ENCODE measurements around the gene PPP6R3. TPM values are rescaled to one million over a fixed set of nuclear protein-coding genes. Genes with fewer than 3 reads are reported as not detected.
"Not testable (repeated sequence)": the region's sequence is repeated elsewhere in the genome, so short reads cannot be mapped to it uniquely, and the experiment has no call there.

Gene PPP6R3
- total RNA-seq, 2 experiments from 2014 or later, result 84.7 to 87.0 TPM

GRCh38 chr11:68438658-68439259 lies 21.8 kb upstream of the PPP6R3 start:
- intact Hi-C loops (cut with micrococcal nuclease), result no loop called here
- Mint-ChIP-seq H3K4me3 (no peak overlapping the region), H3K27me3 (ENCODE audit: low read depth) (no peaks in the 10 kb centered on the region), H3K9me3 (no peaks in the 10 kb centered on the region), H3K27ac (no peak overlapping the region), H3K36me3 (ENCODE audit: low read depth) (no peaks in the 10 kb centered on the region), H3K4me1 (ENCODE audit: low read depth) (no peaks in the 10 kb centered on the region)
- no peak for DNase-seq
- CTCF ChIA-PET, result interaction anchor here (0.6 kb wide), 1 partner anchor 1227 kb away, joined by 4 read pairs; no protein-coding TSS in a partner anchor

- Mint-ChIP-seq H3K27me3 (ENCODE audit: low read depth) (no peaks in the 10 kb centered on the region), H3K36me3 (ENCODE audit: low read depth) (no peaks in the 10 kb centered on the region), H3K4me3 (no peak overlapping the region), H3K27ac (no peak overlapping the region), H3K9me3 (no peaks in the 10 kb centered on the region), H3K4me1 (ENCODE audit: low read depth) (no peaks in the 10 kb centered on the region)
- CTCF ChIA-PET, result no interaction called here
- no peak for DNase-seq
- intact Hi-C loops (cut with micrococcal nuclease), result no loop called here
Measured at GRCh38 chr11:68439355-68440065, 21.0 kb upstream of the PPP6R3 start.

GRCh38 chr11:68440224-68440623 lies 20.3 kb upstream of the PPP6R3 start:
- CTCF ChIA-PET, result no interaction called here
- no peaks in the 10 kb centered on the region for H3K27me3 Mint-ChIP-seq (ENCODE audit: low read depth)
- H3K36me3 Mint-ChIP-seq (ENCODE audit: low read depth), result no peaks in the 10 kb centered on the region
- H3K9me3 Mint-ChIP-seq, result no peaks in the 10 kb centered on the region
- H3K4me3 Mint-ChIP-seq, result no peak overlapping the region
- intact Hi-C loops (cut with micrococcal nuclease), result no loop called here
- H3K27ac Mint-ChIP-seq, result no peak overlapping the region
- DNase-seq, result no peak
- no peaks in the 10 kb centered on the region for H3K4me1 Mint-ChIP-seq (ENCODE audit: low read depth)

DNA sequence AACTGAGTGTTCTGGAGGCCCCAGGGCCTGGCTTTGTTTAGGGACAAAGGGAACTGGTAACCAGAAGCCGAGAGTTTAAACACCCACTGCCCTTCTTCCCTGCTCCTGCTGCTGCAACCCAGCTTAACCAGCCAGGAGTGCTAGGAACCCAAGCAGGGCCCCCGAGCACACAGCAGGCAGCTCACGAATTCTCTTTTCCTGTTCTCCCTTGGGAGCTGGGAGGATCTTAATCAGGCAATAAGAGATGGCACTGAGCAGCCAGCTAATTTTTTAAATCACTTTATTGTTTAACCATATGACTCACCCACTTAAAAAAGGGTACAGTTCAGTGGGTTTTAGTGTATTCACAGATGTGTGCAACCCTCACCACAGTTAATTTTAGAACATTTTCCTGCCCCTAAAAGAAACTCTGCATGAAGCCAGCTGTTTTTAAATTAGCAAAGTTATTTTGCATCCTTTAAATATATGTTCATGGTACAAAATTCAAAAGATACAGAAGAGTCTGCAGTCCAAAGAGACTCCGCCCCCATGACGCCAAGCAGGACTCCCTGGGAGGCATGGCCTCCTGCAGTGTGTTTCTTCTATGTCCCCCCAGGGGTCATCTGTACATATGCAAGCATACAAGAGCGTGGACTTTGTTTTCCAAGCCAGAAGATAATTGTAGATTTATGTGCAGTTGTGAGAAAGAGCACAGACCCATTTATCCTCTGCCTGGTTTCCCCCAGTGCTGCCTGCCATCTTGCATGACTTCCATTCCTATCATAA lies 18.9 kb upstream of the PPP6R3 start:
- H3K27me3 Mint-ChIP-seq (ENCODE audit: low read depth), result no peaks in the 10 kb centered on the region
- no peak overlapping the region for H3K4me3 Mint-ChIP-seq
- intact Hi-C loops (cut with micrococcal nuclease), result no loop called here
- CTCF ChIA-PET, result interaction anchor here (0.6 kb wide), 1 partner anchor 57 kb away, joined by 3 read pairs; no protein-coding TSS in a partner anchor
- no peaks in the 10 kb centered on the region for H3K9me3 Mint-ChIP-seq
- H3K4me1 Mint-ChIP-seq (ENCODE audit: low read depth), result no peaks in the 10 kb centered on the region
- H3K27ac Mint-ChIP-seq, result no peak overlapping the region
- no peak for DNase-seq
- no peaks in the 10 kb centered on the region for H3K36me3 Mint-ChIP-seq (ENCODE audit: low read depth)

DNA sequence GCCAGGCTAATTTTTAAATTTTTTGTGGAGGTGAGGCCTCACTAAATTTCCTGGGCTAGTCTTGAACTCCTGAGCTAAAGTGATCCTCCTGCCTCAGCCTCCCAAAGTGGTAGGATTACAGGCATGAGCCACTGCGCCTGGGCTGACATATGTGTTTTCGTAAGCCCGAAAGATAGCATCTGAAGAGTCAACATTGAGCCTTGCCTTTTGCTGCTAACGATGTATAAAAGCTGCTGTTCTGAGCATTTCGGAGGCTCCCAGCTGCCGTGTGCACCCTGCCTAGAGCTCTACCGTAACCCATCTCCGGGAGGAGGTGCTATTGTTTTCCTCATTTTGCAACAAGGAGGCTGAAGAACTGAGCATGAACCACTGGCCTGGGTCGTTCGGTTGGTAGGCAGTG lies 18.1 kb upstream of the PPP6R3 start:
- CTCF ChIA-PET, result no interaction called here
- H3K4me3 Mint-ChIP-seq, result no peak overlapping the region
- no peak for DNase-seq
- peaks cover 2% of the 10 kb centered on the region for H3K4me1 Mint-ChIP-seq (ENCODE audit: low read depth)
- H3K9me3 Mint-ChIP-seq, result no peaks in the 10 kb centered on the region
- H3K27ac Mint-ChIP-seq, result no peak overlapping the region
- no peaks in the 10 kb centered on the region for H3K27me3 Mint-ChIP-seq (ENCODE audit: low read depth)
- H3K36me3 Mint-ChIP-seq (ENCODE audit: low read depth), result no peaks in the 10 kb centered on the region
- intact Hi-C loops (cut with micrococcal nuclease), result no loop called here

GRCh38 chr11:68444566-68444965 lies 16.0 kb upstream of the PPP6R3 start:
- Mint-ChIP-seq H3K27ac (no peak overlapping the region), H3K4me3 (no peak overlapping the region), H3K9me3 (peaks cover 2% of the 10 kb centered on the region), H3K27me3 (ENCODE audit: low read depth) (no peaks in the 10 kb centered on the region), H3K4me1 (ENCODE audit: low read depth) (peaks cover 6% of the 10 kb centered on the region), H3K36me3 (ENCODE audit: low read depth) (peaks cover 8% of the 10 kb centered on the region)
- CTCF ChIA-PET, result no interaction called here
- DNase-seq, result no peak
- intact Hi-C loops (cut with micrococcal nuclease), result no loop called here

- H3K27ac Mint-ChIP-seq, result no peak overlapping the region
- no peak overlapping the region for H3K4me3 Mint-ChIP-seq
- peaks cover 6% of the 10 kb centered on the region for H3K4me1 Mint-ChIP-seq (ENCODE audit: low read depth)
- DNase-seq, result no peak
- peaks cover 12% of the 10 kb centered on the region for H3K36me3 Mint-ChIP-seq (ENCODE audit: low read depth)
- intact Hi-C loops (cut with micrococcal nuclease), result loop anchor here (5.0 kb wide), 1 partner anchor 148 kb away; no protein-coding TSS in a partner anchor
- peaks cover 2% of the 10 kb centered on the region for H3K9me3 Mint-ChIP-seq
- H3K27me3 Mint-ChIP-seq (ENCODE audit: low read depth), result no peaks in the 10 kb centered on the region
- CTCF ChIA-PET, result interaction anchor here (0.7 kb wide), 1 partner anchor 456 kb away, joined by 3 read pairs; no protein-coding TSS in a partner anchor
Measured at GRCh38 chr11:68445531-68446035, 15.0 kb upstream of the PPP6R3 start.

- no peak overlapping the region for H3K27ac Mint-ChIP-seq
- H3K9me3 Mint-ChIP-seq, result peaks cover 2% of the 10 kb centered on the region
- H3K4me1 Mint-ChIP-seq (ENCODE audit: low read depth), result peaks cover 6% of the 10 kb centered on the region
- H3K36me3 Mint-ChIP-seq (ENCODE audit: low read depth), result peaks cover 12% of the 10 kb centered on the region
- H3K4me3 Mint-ChIP-seq, result no peak overlapping the region
- intact Hi-C loops (cut with micrococcal nuclease), result loop anchor here (5.0 kb wide), 1 partner anchor 149 kb away; no protein-coding TSS in a partner anchor
- no peak for DNase-seq
- no peaks in the 10 kb centered on the region for H3K27me3 Mint-ChIP-seq (ENCODE audit: low read depth)
- CTCF ChIA-PET, result interaction anchor here (0.5 to 1.3 kb wide), 6 partner anchors 14 to 388 kb away, joined by 3 to 7 read pairs (median 4); partner anchors contain the start of gene PPP6R3
Measured at GRCh38 chr11:68446046-68446725, 14.4 kb upstream of the PPP6R3 start.

DNA sequence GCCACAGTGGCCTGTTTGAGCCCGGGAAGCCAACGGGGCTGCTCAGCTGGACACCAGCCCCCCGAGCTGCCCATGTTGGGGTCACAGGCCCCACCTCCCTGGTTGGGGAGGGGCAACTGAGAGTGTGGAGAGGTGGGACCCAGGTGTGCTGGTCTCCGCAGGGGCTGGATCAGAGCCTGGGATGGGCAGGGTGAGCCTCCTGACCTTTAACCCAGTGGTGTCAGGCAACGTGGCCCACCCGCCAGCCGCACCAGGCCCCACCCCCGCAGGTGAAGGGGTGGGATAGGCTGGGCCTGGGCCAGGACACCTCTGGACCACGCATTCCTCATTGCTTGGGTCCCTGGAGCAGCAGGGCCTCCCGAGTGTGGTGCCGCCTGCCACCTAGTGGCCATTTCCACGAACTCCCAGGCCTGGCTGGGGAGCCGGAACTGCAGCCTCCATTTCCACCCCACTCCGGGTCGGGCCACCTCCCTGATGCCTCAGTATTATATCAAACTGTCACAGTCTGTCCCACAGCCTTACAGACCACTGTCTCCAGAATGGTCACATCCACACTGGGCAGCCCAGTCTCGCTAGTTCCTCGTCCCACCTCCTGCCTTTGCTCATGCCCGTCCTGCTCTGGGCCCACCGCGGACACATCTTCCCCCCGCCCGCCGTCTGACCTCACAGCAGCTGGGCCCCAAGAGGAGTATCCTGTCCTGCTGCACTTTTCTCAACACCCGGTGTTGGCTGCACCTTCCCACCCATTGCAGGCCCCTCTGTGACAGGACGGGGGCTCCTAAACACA lies 13.3 kb upstream of the PPP6R3 start:
- peaks cover 2% of the 10 kb centered on the region for H3K9me3 Mint-ChIP-seq
- H3K36me3 Mint-ChIP-seq (ENCODE audit: low read depth), result peaks cover 12% of the 10 kb centered on the region
- peaks cover 6% of the 10 kb centered on the region for H3K4me1 Mint-ChIP-seq (ENCODE audit: low read depth)
- H3K27ac Mint-ChIP-seq, result peak overlapping the region; percentile 18
- no peaks in the 10 kb centered on the region for H3K27me3 Mint-ChIP-seq (ENCODE audit: low read depth)
- peak; percentile 82 for DNase-seq
- intact Hi-C loops (cut with micrococcal nuclease), result loop anchor here (1.0 to 5.0 kb wide), 2 partner anchors 150 to 190 kb away; no protein-coding TSS in a partner anchor
- no peak overlapping the region for H3K4me3 Mint-ChIP-seq
- CTCF ChIA-PET, result interaction anchor here (0.6 to 1.3 kb wide), 6 partner anchors 13 to 903 kb away, joined by 3 to 7 read pairs (median 3); partner anchors contain the start of gene PPP6R3

DNA sequence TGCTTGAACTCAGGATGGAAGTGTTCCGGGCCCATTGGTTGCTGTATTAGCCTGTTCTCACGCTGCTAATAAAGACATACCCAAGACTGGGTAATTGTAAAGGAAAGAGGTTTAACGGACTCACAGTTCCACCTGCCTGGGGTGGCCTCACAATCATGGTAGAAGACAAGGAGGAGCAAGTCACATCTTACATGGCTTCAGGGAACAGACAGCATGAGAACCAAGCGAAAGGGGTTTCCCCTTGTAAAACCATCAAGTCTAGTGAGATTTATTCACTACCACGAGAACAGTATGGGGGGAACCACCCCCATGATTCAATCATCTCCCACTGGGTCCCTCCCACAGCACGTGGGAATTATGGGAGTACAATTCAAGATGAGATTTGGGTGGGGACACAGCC lies 12.6 kb upstream of the PPP6R3 start:
- H3K27me3 Mint-ChIP-seq (ENCODE audit: low read depth); H3K27ac Mint-ChIP-seq; DNase-seq; H3K4me3 Mint-ChIP-seq; H3K9me3 Mint-ChIP-seq; H3K4me1 Mint-ChIP-seq (ENCODE audit: low read depth): not testable (repeated sequence)
- intact Hi-C loops (cut with micrococcal nuclease), result loop anchor here (1.0 to 5.0 kb wide), 2 partner anchors 151 to 191 kb away; no protein-coding TSS in a partner anchor
- CTCF ChIA-PET, result interaction anchor here (0.6 to 0.8 kb wide), 2 partner anchors 190 to 250 kb away, joined by 3 read pairs; no protein-coding TSS in a partner anchor
- H3K36me3 Mint-ChIP-seq (ENCODE audit: low read depth), result peaks cover 12% of the 10 kb centered on the region

DNA sequence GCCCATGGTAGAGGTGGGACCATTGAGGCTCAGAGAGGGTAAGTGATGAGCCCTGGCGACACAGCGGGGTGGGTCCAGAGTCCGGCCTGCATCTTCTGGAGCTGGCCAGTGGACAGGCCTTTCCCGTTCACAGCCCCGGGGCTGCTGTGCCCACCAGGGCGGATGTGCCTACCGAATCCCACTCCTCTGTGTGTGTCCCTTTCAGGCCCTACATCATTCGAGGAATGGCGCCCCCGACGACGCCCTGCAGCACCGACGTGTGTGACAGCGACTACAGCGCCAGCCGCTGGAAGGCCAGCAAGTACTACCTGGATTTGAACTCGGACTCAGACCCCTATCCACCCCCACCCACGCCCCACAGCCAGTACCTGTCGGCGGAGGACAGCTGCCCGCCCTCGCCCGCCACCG lies 11.9 kb upstream of the PPP6R3 start:
- H3K27ac Mint-ChIP-seq, result no peak overlapping the region
- no peaks in the 10 kb centered on the region for H3K27me3 Mint-ChIP-seq (ENCODE audit: low read depth)
- CTCF ChIA-PET, result interaction anchor here (0.8 kb wide), 1 partner anchor 191 kb away, joined by 3 read pairs; no protein-coding TSS in a partner anchor
- H3K4me3 Mint-ChIP-seq, result no peak overlapping the region
- no peak for DNase-seq
- H3K36me3 Mint-ChIP-seq (ENCODE audit: low read depth), result peaks cover 12% of the 10 kb centered on the region
- peaks cover 2% of the 10 kb centered on the region for H3K9me3 Mint-ChIP-seq
- H3K4me1 Mint-ChIP-seq (ENCODE audit: low read depth), result peaks cover 6% of the 10 kb centered on the region
- intact Hi-C loops (cut with micrococcal nuclease), result loop anchor here (5.0 kb wide), 1 partner anchor 151 kb away; no protein-coding TSS in a partner anchor

Measured in activated naive CD4-positive, alpha-beta T cell treated with anti-CD3 and anti-CD28 coated beads for 36 hours (primary cell).